Tibial nerve (tissue), 4 donors: ENCODE data around the gene ILDR1. TPM values are rescaled to one million over a fixed set of nuclear protein-coding genes. Genes with fewer than 3 reads are reported as not detected.

Experiments
- DNase-seq, 2 donors: peaks; one replicate each; pipeline ENCODE4 v3.0.0-alpha.2; 2019; ENCODE audit warnings: low spot score in 2 of 2
- H3K27ac ChIP-seq, 4 donors: fragments of 200-600 bp; sonication (generic) in 3 of 4; one replicate each; pipeline ENCODE4 v1.5.1; 2017 to 2019; ENCODE audit warnings: mild to moderate bottlenecking in 1 of 4
- H3K27me3 ChIP-seq, 2 donors: fragments of 200-600 bp; sonication (generic) in 1 of 2; one replicate each; pipeline versions ENCODE4 v1.5.1 to v1.6.0; 2017 to 2019
- H3K36me3 ChIP-seq, 3 donors: fragments of 200-600 bp; sonication (generic); one replicate each; pipeline ENCODE4 v1.5.1; 2018 to 2019
- H3K4me1 ChIP-seq, 4 donors: fragments of 200-600 bp; sonication (generic) in 3 of 4; one replicate each; pipeline ENCODE4 v1.5.1; 2017 to 2019
- H3K4me3 ChIP-seq, 4 donors: fragments of 200-600 bp; sonication (generic) in 3 of 4; one replicate each; pipeline ENCODE4 v1.5.1; 2017 to 2019; ENCODE audit warnings: mild to moderate bottlenecking in 1 of 4, moderate library complexity in 1 of 4
- H3K9me3 ChIP-seq, 4 donors: fragments of 200-600 bp; sonication (generic) in 3 of 4; one replicate each; pipeline ENCODE4 v1.5.1; 2017 to 2019
- CTCF ChIP-seq, 5 experiments: fragments of 200-600 bp in 3 of 5; fragments of 450-650 bp in 2 of 5; sonication (generic) in 3 of 5; IDR thresholded peaks; one replicate each; pipeline ENCODE4 v1.5.1; 2016 to 2019; ENCODE audit warnings: antibody characterized with exemption in 5 of 5, mild to moderate bottlenecking in 3 of 5, moderate library complexity in 2 of 5
- EP300 ChIP-seq, 2 donors: sonication (generic); formaldehyde crosslinking; IDR thresholded peaks; one replicate each; pipeline ENCODE4 v1.6.1; 2017; ENCODE audit warnings: antibody characterized with exemption in 2 of 2, mild to moderate bottlenecking in 1 of 2
- POLR2A ChIP-seq, 2 donors: fragments of 450-650 bp; IDR thresholded peaks; one replicate each; pipeline ENCODE4 v1.6.1; 2017; ENCODE audit warnings: antibody characterized with exemption in 2 of 2, mild to moderate bottlenecking in 2 of 2, moderate library complexity in 2 of 2
- whole genome bisulfite sequencing, 2 donors: methylation state at CpG; one replicate each; pipeline ENCODE4 v1.1.5; 2018; 5-methylcytosine and 5-hydroxymethylcytosine counted together
- total RNA-seq, 4 donors: library from RNA; depleted of rRNA; stranded (reverse); fragments of >200 nt; gene quantifications; one replicate each; pipeline ENCODE4 v1.1.0, GENCODE V29; 2016

Gene ILDR1
- total RNA-seq, 4 donors from 2014 or later: not detected

- 50 to 65% methylated on average over 1 of the region's 1 CpG for WGBS, 2 donors
- H3K27me3 ChIP-seq: no peaks in the 10 kb centered on the region
- DNase-seq: no peak
- TF ChIP-seq CTCF (IDR thresholded peaks at IDR 0.05) (no peak), POLR2A (IDR thresholded peaks at IDR 0.05) (no peak), EP300 (IDR thresholded peaks at IDR 0.05) (no peak)
- peaks cover 0 to 9% (median 3%) of the 10 kb centered on the region in 4 donors for H3K4me1 ChIP-seq
- H3K36me3 ChIP-seq: no peaks in the 10 kb centered on the region
- H3K9me3 ChIP-seq: no peaks in the 10 kb centered on the region
- H3K27ac ChIP-seq: no peak overlapping the region
- H3K4me3 ChIP-seq: no peak overlapping the region
These were observed 22.1 kb downstream of the ILDR1 start for GRCh38 chr3:121999931-122000330.

- 57 to 71% methylated on average over 6 of the region's 6 CpGs for WGBS, 2 donors
- H3K36me3 ChIP-seq: no peaks in the 10 kb centered on the region
- TF ChIP-seq EP300 (IDR thresholded peaks at IDR 0.05) (no peak), CTCF (IDR thresholded peaks at IDR 0.05) (no peak), POLR2A (IDR thresholded peaks at IDR 0.05) (no peak)
- H3K4me1 ChIP-seq: peaks cover 0 to 9% (median 3%) of the 10 kb centered on the region in 4 donors
- H3K27me3 ChIP-seq: no peaks in the 10 kb centered on the region
- H3K27ac ChIP-seq: no peak overlapping the region
- no peak overlapping the region for H3K4me3 ChIP-seq
- no peak for DNase-seq
- H3K9me3 ChIP-seq: no peaks in the 10 kb centered on the region
These were observed 23.2 kb downstream of the ILDR1 start for GRCh38 chr3:121998611-121999473.

DNA sequence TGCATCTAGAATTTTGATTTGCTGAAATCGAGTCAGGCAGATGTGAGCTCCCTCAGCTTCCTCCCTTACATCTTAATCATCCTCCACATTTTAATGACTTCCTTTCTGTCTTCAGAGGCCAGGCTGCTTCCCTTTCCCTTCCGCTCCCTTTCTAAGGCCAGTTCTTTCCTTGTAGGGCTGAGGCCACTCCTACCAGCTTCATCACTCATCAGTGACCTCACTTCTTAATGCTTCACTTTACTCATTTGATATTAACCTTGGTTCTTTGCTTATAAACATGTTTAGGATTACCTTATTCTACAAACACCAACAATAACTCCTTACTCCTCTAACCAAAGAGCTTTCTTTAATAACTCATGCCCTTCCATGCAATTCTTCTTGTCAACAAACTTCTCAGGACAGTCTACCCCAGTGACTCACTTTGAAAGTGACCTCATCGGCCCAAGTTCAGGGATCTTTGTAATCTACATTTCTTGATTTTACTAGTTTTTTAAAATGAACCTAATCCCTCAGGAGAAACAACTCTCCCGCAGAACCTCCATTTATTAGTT is 23.9 kb downstream of the ILDR1 start:
- WGBS, 2 donors: 63 to 71% methylated on average over 4 of the region's 4 CpGs
- Histone ChIP-seq H3K27me3 (no peaks in the 10 kb centered on the region), H3K36me3 (no peaks in the 10 kb centered on the region), H3K4me3 (no peak overlapping the region), H3K27ac (no peak overlapping the region), H3K9me3 (no peaks in the 10 kb centered on the region), H3K4me1 (peaks cover 0 to 9% (median 3%) of the 10 kb centered on the region in 4 donors)
- TF ChIP-seq EP300 (IDR thresholded peaks at IDR 0.05) (no peak), CTCF (IDR thresholded peaks at IDR 0.05) (no peak), POLR2A (IDR thresholded peaks at IDR 0.05) (no peak)
- DNase-seq: no peak

DNA sequence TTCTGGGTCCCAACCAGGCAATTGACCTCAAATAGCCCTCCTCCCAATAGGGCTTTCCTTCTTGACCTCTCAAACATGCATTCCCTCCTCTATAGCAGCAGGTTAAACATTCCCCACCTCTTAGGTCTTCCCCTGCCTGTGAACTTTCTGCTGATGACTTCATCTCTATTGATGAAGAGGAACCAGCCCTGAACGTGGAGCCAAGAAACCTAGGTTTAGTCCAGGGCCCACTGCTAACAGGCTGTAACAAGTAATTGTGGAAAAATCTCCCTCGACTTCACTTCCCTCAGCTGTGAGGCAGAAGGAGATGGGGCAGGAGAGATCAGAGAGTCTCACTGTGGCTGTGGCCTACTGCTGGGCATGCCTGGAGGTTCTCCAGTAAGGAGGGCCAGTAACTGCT is 24.7 kb downstream of the ILDR1 start:
- WGBS, 2 donors: 40 to 53% methylated on average over 2 of the region's 2 CpGs
- DNase-seq: no peak
- H3K4me3 ChIP-seq: no peak overlapping the region
- H3K27ac ChIP-seq: peak overlapping the region in 2 of 4 donors; percentile 28 to 43
- peaks cover 0 to 9% (median 3%) of the 10 kb centered on the region in 4 donors for H3K4me1 ChIP-seq
- H3K27me3 ChIP-seq: no peaks in the 10 kb centered on the region
- H3K36me3 ChIP-seq: no peaks in the 10 kb centered on the region
- no peak for TF ChIP-seq POLR2A (IDR thresholded peaks at IDR 0.05)
- TF ChIP-seq EP300 (IDR thresholded peaks at IDR 0.05): no peak
- TF ChIP-seq CTCF (IDR thresholded peaks at IDR 0.05): no peak
- no peaks in the 10 kb centered on the region for H3K9me3 ChIP-seq

- Histone ChIP-seq H3K4me3 (no peak overlapping the region), H3K36me3 (no peaks in the 10 kb centered on the region), H3K4me1 (peaks cover 0 to 9% (median 3%) of the 10 kb centered on the region in 4 donors), H3K27me3 (no peaks in the 10 kb centered on the region), H3K9me3 (no peaks in the 10 kb centered on the region), H3K27ac (no peak overlapping the region)
- DNase-seq: no peak
- WGBS, 2 donors: 59 to 83% methylated on average over 2 of the region's 2 CpGs
- TF ChIP-seq CTCF (IDR thresholded peaks at IDR 0.05) (no peak), EP300 (IDR thresholded peaks at IDR 0.05) (no peak), POLR2A (IDR thresholded peaks at IDR 0.05) (no peak)
These were observed 25.6 kb downstream of the ILDR1 start for GRCh38 chr3:121996441-121996840.
